SK-N-SH treated with all-trans-retinoic acid at 6 μM for 48 hours (cell line): ENCODE measurements around the gene FNDC3B.

ENCODE experiments used
- ATAC-seq: fragments of 200-7000 bp; cut with Tn5 transposase; 3 replicates; pipeline ENCODE4 v1.9.1; 2020; ENCODE audit warnings: mild to moderate bottlenecking, moderate library complexity
- ARNTL ChIP-seq: fragments of 450-650 bp; formaldehyde crosslinking; IDR thresholded peaks from 2 replicates; pipeline ENCODE4 v1.5.0; 2020; ENCODE audit warnings: low read depth, mild to moderate bottlenecking, moderate library complexity, borderline replicate concordance
- BACH2 ChIP-seq: fragments of 250-450 bp; sonication (Bioruptor Pico); IDR thresholded peaks from 2 replicates; pipeline ENCODE4 v1.9.0; 2021; ENCODE audit warnings: mild to moderate bottlenecking, borderline replicate concordance
- CSDC2 ChIP-seq: fragments of 250-450 bp; sonication (Bioruptor Pico); IDR thresholded peaks from 2 replicates; pipeline ENCODE4 v1.5.0; 2020; ENCODE audit warnings: mild to moderate bottlenecking, moderate library complexity
- ESRRG ChIP-seq: fragments of 250-450 bp; sonication (Bioruptor Pico); IDR thresholded peaks from 2 replicates; pipeline ENCODE4 v1.6.1; 2021; ENCODE audit warnings: mild to moderate bottlenecking
- GLIS3 ChIP-seq: fragments of 250-450 bp; sonication (Bioruptor Pico); IDR thresholded peaks from 2 replicates; pipeline ENCODE4 v1.5.0; 2020; ENCODE audit warnings: mild to moderate bottlenecking, moderate library complexity
- ISL1 ChIP-seq: fragments of 250-450 bp; sonication (Bioruptor Pico); IDR thresholded peaks from 2 replicates; pipeline ENCODE4 v2.1.2; 2022; ENCODE audit warnings: mild to moderate bottlenecking, moderate library complexity
- PPARA ChIP-seq: fragments of 250-450 bp; sonication (Bioruptor Pico); IDR thresholded peaks from 2 replicates; pipeline ENCODE4 v1.5.0; 2020; ENCODE audit warnings: mild to moderate bottlenecking, borderline replicate concordance
- RARB ChIP-seq: fragments of 250-450 bp; sonication (Bioruptor Pico); IDR thresholded peaks from 2 replicates; pipeline ENCODE4 v1.8.0; 2021; ENCODE audit warnings: mild to moderate bottlenecking, moderate library complexity
- SNAI2 ChIP-seq: fragments of 250-450 bp; sonication (Bioruptor Pico); IDR thresholded peaks from 2 replicates; pipeline ENCODE4 v1.5.0; 2020; ENCODE audit warnings: mild to moderate bottlenecking, moderate library complexity
- ZC3H10 ChIP-seq: fragments of 250-450 bp; sonication (Bioruptor Pico); IDR thresholded peaks from 2 replicates; pipeline ENCODE4 v1.5.1; 2021; ENCODE audit warnings: mild to moderate bottlenecking, moderate library complexity
- ZFP3 ChIP-seq: fragments of 250-450 bp; sonication (Bioruptor Pico); IDR thresholded peaks from 2 replicates; pipeline ENCODE4 v1.5.0; 2020; ENCODE audit warnings: mild to moderate bottlenecking, moderate library complexity
- ZNF565 ChIP-seq: fragments of 450-650 bp; formaldehyde crosslinking; conservative IDR thresholded peaks from 2 replicates; pipeline ENCODE4 v1.5.0; 2020; ENCODE audit warnings: low read depth, mild to moderate bottlenecking, moderate library complexity
- ZNF70 ChIP-seq: fragments of 450-650 bp; formaldehyde crosslinking; IDR thresholded peaks from 2 replicates; pipeline ENCODE4 v1.5.0; 2020; ENCODE audit warnings: mild to moderate bottlenecking, moderate library complexity
- ZNF8 ChIP-seq: fragments of 450-650 bp; formaldehyde crosslinking; IDR thresholded peaks from 2 replicates; pipeline ENCODE4 v1.5.0; 2020; ENCODE audit warnings: mild to moderate bottlenecking, moderate library complexity
- TF ChIP-seq, protein P1 (sequence below): fragments of 250-450 bp; sonication (Bioruptor Pico); IDR thresholded peaks from 2 replicates; pipeline ENCODE4 v1.5.1; 2021; ENCODE audit warnings: mild to moderate bottlenecking, moderate library complexity
- TF ChIP-seq, protein P2 (sequence below): fragments of 250-450 bp; sonication (Bioruptor Pico); IDR thresholded peaks from 2 replicates; pipeline ENCODE4 v1.5.1; 2020; ENCODE audit warnings: low read depth, mild to moderate bottlenecking, moderate library complexity
- TF ChIP-seq, protein P3 (sequence below): fragments of 250-450 bp; sonication (Bioruptor Pico); IDR thresholded peaks from 2 replicates; pipeline ENCODE4 v1.8.0; 2020; ENCODE audit warnings: mild to moderate bottlenecking, moderate library complexity, borderline replicate concordance
- TF ChIP-seq, protein P4 (sequence below): fragments of 250-450 bp; sonication (Bioruptor Pico); IDR thresholded peaks from 2 replicates; pipeline ENCODE4 v1.5.0; 2020; ENCODE audit warnings: mild to moderate bottlenecking, moderate library complexity
- TF ChIP-seq, protein P5 (sequence below): fragments of 250-450 bp; sonication (Bioruptor Pico); IDR thresholded peaks from 2 replicates; pipeline ENCODE4 v1.8.0; 2021; ENCODE audit warnings: low read depth, mild to moderate bottlenecking, moderate library complexity, borderline replicate concordance

FNDC3B gene

DNA sequence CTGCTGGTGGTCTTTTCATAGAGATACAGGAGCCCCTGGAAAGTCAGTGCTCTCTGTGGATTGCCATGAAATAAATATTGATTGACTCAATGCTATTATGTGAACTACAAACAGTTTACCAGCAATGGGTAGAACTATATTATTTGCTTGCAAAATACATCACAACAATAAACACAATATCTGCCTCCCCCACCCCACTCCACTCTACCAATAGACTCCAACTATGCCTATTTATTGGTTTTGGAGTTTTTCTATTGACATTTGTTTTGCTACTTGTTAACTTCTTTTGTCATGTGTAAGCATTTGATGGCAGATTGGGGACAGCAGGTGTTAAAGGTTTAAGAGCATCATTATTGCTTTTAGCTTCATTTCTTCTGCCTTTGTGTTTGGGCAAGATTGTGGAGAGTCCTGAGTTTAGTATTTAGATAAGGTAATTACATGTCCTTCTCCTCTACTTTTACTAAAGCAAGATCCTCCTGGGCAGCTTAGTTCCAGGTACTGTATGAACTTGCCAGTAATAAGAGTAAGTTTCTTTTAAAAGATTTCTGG lies 8.3 kb downstream of the FNDC3B start:
- TF ChIP-seq ISL1 (CRISPR knock-in tag) (no peak), ESRRG (no peak), GLIS3 (CRISPR knock-in tag) (no peak), ARNTL (CRISPR knock-in tag) (no peak), PPARA (CRISPR knock-in tag) (no peak)
- TF ChIP-seq, protein P1, sequence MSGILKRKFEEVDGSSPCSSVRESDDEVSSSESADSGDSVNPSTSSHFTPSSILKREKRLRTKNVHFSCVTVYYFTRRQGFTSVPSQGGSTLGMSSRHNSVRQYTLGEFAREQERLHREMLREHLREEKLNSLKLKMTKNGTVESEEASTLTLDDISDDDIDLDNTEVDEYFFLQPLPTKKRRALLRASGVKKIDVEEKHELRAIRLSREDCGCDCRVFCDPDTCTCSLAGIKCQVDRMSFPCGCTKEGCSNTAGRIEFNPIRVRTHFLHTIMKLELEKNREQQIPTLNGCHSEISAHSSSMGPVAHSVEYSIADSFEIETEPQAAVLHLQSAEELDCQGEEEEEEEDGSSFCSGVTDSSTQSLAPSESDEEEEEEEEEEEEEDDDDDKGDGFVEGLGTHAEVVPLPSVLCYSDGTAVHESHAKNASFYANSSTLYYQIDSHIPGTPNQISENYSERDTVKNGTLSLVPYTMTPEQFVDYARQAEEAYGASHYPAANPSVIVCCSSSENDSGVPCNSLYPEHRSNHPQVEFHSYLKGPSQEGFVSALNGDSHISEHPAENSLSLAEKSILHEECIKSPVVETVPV (CRISPR knock-in tag): no peak
- TF ChIP-seq, protein P2, sequence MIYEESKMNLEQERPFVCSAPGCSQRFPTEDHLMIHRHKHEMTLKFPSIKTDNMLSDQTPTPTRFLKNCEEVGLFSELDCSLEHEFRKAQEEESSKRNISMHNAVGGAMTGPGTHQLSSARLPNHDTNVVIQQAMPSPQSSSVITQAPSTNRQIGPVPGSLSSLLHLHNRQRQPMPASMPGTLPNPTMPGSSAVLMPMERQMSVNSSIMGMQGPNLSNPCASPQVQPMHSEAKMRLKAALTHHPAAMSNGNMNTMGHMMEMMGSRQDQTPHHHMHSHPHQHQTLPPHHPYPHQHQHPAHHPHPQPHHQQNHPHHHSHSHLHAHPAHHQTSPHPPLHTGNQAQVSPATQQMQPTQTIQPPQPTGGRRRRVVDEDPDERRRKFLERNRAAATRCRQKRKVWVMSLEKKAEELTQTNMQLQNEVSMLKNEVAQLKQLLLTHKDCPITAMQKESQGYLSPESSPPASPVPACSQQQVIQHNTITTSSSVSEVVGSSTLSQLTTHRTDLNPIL (CRISPR knock-in tag): no peak
- no peak for ATAC-seq

DNA sequence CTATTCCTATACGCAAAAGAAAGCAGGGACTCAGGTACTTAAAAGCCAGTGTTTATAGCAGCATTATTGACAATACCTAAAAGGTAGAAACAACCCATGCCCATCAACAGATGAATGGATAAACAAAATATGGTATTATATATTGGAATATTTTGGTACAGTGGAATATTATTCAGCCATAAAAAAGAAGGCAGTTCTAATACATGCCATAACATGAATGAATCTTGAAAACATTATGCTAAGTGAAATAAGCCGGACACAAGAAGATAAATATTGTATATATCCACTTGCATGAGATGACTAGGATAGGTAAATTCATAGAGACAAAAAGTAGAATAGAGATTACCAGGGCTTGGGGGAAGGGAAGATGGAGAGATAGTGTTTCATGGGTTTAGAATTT lies 9.2 kb downstream of the FNDC3B start:
- TF ChIP-seq, protein P1 (CRISPR knock-in tag): no peak
- no peak for TF ChIP-seq ESRRG
- TF ChIP-seq CSDC2 (CRISPR knock-in tag): no peak
- no peak for TF ChIP-seq ZNF565 (CRISPR knock-in tag)
- TF ChIP-seq PPARA (CRISPR knock-in tag): no peak
- TF ChIP-seq ARNTL (CRISPR knock-in tag): no peak
- TF ChIP-seq RARB (CRISPR knock-in tag): no peak
- TF ChIP-seq ZNF8 (CRISPR knock-in tag): no peak
- no peak for TF ChIP-seq ZNF70 (CRISPR knock-in tag)
- no peak for TF ChIP-seq ZC3H10 (CRISPR knock-in tag)
- no peak for TF ChIP-seq ISL1 (CRISPR knock-in tag)
- TF ChIP-seq, protein P2 (CRISPR knock-in tag): no peak
- TF ChIP-seq GLIS3 (CRISPR knock-in tag): no peak
- TF ChIP-seq SNAI2: no peak
- TF ChIP-seq BACH2 (CRISPR knock-in tag): no peak
- TF ChIP-seq, protein P3, sequence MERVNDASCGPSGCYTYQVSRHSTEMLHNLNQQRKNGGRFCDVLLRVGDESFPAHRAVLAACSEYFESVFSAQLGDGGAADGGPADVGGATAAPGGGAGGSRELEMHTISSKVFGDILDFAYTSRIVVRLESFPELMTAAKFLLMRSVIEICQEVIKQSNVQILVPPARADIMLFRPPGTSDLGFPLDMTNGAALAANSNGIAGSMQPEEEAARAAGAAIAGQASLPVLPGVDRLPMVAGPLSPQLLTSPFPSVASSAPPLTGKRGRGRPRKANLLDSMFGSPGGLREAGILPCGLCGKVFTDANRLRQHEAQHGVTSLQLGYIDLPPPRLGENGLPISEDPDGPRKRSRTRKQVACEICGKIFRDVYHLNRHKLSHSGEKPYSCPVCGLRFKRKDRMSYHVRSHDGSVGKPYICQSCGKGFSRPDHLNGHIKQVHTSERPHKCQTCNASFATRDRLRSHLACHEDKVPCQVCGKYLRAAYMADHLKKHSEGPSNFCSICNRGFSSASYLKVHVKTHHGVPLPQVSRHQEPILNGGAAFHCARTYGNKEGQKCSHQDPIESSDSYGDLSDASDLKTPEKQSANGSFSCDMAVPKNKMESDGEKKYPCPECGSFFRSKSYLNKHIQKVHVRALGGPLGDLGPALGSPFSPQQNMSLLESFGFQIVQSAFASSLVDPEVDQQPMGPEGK: no peak

DNA sequence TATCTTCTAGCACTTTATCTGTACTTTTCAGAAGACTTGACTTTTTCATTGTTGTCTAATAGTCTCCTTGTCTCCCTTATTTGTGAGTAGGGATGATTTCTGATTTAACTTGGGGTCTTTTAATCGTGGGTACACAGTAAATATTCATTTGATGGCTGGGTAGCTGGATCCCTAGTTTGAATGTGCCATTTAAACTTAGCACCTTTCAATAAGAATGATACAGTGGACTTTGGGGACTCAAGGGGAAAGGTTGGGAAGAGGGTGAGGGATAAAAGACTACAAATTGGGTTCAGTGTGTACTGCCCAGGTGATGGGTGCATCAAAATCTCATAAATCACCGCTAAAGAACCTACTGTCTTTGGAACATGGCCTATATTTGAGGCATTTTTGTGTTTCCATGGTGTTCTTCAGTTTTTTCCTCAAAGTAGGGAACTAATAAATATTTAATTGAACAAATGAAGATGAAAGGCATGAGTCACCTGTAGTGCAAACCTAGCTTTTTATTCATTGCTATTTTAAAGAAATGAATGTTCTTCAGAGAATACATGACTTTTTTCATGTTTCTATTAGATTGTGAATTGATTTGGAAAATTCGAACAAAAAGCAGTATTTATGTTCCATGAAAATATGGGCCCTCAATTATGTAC lies 12.1 kb downstream of the FNDC3B start:
- TF ChIP-seq ZFP3 (no peak), RARB (CRISPR knock-in tag) (no peak), GLIS3 (CRISPR knock-in tag) (no peak), ZC3H10 (CRISPR knock-in tag) (no peak), BACH2 (CRISPR knock-in tag) (no peak), ARNTL (CRISPR knock-in tag) (no peak), ESRRG (no peak)
- TF ChIP-seq, protein P4, sequence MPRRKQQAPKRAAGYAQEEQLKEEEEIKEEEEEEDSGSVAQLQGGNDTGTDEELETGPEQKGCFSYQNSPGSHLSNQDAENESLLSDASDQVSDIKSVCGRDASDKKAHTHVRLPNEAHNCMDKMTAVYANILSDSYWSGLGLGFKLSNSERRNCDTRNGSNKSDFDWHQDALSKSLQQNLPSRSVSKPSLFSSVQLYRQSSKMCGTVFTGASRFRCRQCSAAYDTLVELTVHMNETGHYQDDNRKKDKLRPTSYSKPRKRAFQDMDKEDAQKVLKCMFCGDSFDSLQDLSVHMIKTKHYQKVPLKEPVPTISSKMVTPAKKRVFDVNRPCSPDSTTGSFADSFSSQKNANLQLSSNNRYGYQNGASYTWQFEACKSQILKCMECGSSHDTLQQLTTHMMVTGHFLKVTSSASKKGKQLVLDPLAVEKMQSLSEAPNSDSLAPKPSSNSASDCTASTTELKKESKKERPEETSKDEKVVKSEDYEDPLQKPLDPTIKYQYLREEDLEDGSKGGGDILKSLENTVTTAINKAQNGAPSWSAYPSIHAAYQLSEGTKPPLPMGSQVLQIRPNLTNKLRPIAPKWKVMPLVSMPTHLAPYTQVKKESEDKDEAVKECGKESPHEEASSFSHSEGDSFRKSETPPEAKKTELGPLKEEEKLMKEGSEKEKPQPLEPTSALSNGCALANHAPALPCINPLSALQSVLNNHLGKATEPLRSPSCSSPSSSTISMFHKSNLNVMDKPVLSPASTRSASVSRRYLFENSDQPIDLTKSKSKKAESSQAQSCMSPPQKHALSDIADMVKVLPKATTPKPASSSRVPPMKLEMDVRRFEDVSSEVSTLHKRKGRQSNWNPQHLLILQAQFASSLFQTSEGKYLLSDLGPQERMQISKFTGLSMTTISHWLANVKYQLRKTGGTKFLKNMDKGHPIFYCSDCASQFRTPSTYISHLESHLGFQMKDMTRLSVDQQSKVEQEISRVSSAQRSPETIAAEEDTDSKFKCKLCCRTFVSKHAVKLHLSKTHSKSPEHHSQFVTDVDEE: no peak
- TF ChIP-seq, protein P3: no peak
- TF ChIP-seq, protein P1 (CRISPR knock-in tag): no peak
- TF ChIP-seq, protein P5, sequence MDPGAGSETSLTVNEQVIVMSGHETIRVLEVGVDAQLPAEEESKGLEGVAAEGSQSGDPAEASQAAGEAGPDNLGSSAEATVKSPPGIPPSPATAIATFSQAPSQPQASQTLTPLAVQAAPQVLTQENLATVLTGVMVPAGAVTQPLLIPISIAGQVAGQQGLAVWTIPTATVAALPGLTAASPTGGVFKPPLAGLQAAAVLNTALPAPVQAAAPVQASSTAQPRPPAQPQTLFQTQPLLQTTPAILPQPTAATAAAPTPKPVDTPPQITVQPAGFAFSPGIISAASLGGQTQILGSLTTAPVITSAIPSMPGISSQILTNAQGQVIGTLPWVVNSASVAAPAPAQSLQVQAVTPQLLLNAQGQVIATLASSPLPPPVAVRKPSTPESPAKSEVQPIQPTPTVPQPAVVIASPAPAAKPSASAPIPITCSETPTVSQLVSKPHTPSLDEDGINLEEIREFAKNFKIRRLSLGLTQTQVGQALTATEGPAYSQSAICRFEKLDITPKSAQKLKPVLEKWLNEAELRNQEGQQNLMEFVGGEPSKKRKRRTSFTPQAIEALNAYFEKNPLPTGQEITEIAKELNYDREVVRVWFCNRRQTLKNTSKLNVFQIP (CRISPR knock-in tag): no peak
- no peak for ATAC-seq

More for the DNA sequence above, 9.2 kb downstream of the FNDC3B start:
- no peak for ATAC-seq
